Measurements from ENCODE around the gene GRB2.
"Not testable (repeated sequence)": the region's sequence is repeated elsewhere in the genome, so short reads cannot be mapped to it uniquely, and the experiment has no call there.

The GRB2 gene

DNA sequence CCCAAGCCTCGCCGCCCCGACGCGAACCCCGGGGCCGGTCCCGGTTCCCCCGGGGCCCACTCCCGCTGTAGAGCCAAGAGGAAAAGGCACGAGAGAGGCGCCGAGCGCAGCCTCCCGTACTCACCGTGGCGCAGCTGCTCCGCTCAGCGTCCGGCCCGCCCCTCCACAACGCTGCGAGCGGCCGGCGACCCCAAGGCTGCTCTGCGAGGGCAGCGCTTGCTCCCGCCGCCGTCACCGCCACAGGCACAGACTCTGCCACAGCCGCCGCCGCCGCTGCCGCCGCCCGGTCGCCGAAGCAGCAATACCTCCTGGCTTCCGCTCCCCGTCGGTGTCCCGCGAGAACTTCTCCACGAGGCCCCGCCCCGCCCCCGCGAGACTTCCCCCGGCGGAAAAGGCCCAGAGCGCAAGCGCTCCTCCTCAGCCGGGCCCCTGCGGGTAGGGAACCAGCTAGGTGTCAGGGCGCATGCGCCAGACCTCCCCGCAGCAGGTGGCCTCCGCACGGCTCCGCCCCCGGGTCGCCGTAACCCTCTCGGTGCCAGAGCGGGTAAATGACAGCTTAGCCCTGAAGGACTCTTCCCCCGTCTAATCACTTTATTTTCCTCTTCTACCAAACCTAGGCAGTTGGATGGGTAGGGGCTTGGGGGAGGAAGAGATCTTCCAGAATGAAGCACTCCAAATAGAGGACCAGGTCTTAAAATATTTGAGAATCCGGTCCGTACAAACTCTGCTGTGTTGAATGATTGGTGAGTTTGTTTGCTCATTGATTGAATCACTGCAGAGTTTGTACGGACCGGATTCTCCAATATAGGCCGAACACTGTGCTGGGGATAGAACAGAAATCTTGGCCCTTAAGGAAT, at the start of gene GRB2:
GRB2 (minus strand) TSS at position 314 of the 857 bp plus-strand sequence. CDS start 12,050 bp downstream, outside the sequence.
- peak within 1 kb of the TSS; percentile 96 for H3K4me3 ChIP-seq (ENCODE audit: low read depth, low read length)
- TF ChIP-seq, protein P1, sequence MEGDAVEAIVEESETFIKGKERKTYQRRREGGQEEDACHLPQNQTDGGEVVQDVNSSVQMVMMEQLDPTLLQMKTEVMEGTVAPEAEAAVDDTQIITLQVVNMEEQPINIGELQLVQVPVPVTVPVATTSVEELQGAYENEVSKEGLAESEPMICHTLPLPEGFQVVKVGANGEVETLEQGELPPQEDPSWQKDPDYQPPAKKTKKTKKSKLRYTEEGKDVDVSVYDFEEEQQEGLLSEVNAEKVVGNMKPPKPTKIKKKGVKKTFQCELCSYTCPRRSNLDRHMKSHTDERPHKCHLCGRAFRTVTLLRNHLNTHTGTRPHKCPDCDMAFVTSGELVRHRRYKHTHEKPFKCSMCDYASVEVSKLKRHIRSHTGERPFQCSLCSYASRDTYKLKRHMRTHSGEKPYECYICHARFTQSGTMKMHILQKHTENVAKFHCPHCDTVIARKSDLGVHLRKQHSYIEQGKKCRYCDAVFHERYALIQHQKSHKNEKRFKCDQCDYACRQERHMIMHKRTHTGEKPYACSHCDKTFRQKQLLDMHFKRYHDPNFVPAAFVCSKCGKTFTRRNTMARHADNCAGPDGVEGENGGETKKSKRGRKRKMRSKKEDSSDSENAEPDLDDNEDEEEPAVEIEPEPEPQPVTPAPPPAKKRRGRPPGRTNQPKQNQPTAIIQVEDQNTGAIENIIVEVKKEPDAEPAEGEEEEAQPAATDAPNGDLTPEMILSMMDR (IDR thresholded peaks at IDR 0.05; ENCODE audit: control insufficient read depth, extremely low read depth, insufficient read depth), result no peak

DNA sequence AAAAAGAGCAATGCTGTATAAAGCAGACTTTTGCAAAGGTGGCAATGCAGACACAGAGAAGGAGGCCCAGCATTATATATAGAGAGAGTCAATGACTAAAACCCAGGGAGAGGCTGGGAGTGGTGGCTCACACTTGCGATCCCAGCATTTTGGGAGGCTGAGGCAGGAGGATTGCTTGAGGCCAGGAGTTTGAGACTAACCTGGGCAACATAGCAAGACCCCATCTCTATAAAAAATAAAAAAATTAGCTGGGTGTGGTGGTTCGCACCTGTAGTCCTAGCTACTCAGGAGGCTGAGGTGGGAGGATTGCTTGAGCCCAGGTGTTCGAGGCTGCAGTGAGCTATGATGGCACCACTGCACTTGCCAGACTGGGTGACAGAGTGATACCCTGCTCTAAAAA, 49.2 kb upstream of the GRB2 start:
- not testable (repeated sequence) for DNase-seq (ENCODE audit: low read depth); H3K4me3 ChIP-seq (ENCODE audit: low read depth, low read length)

More for the DNA sequence above, at the start of gene GRB2:
- DNase-seq (ENCODE audit: low read depth), result peak; percentile 79

DNA sequence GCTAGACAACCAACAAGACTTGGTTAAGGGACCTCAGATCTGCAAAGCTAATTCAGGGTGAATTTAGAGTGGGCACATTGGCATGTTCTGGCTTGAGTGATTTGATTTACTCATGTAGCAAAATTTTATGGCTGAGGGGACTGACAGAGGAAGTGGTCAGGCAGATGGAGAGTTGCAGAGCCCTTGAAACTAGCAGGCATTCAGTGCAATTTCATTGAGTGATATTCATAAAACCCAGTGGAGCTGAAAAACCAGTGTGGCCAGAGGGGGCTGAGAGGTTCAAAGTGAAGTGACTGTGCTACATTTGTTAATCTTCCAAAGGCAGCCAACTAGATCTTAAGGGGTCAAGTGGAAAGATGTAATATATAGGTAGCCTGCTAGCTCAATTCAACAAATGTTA, 48.7 kb upstream of the GRB2 start:
- DNase-seq (ENCODE audit: low read depth), result no peak
- TF ChIP-seq, protein P1 (IDR thresholded peaks at IDR 0.05; ENCODE audit: control insufficient read depth, extremely low read depth, insufficient read depth), result no peak
- no peak overlapping the region for H3K4me3 ChIP-seq (ENCODE audit: low read depth, low read length)

DNA sequence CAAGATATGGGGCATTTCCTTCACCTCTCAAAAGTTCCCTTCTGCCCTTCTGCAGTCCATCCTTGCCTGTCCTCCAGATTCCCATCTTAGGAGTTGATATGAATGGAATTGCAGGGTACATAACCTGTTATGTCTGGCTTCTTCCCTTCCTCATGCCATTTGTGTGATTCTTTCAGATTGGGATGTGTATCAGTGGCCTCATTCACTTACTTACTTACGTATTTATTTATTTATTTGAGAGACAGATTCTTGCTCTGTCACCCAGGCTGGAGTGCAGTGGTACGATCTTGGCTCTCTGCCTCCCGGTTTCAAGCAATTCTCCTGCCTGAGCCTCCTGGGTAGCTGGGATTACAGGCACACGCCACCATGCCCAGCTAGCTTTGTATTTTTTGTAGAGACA, 44.8 kb upstream of the GRB2 start:
- TF ChIP-seq, protein P1 (IDR thresholded peaks at IDR 0.05; ENCODE audit: control insufficient read depth, extremely low read depth, insufficient read depth), result no peak
- DNase-seq (ENCODE audit: low read depth), result no peak
- no peak overlapping the region for H3K4me3 ChIP-seq (ENCODE audit: low read depth, low read length)

DNA sequence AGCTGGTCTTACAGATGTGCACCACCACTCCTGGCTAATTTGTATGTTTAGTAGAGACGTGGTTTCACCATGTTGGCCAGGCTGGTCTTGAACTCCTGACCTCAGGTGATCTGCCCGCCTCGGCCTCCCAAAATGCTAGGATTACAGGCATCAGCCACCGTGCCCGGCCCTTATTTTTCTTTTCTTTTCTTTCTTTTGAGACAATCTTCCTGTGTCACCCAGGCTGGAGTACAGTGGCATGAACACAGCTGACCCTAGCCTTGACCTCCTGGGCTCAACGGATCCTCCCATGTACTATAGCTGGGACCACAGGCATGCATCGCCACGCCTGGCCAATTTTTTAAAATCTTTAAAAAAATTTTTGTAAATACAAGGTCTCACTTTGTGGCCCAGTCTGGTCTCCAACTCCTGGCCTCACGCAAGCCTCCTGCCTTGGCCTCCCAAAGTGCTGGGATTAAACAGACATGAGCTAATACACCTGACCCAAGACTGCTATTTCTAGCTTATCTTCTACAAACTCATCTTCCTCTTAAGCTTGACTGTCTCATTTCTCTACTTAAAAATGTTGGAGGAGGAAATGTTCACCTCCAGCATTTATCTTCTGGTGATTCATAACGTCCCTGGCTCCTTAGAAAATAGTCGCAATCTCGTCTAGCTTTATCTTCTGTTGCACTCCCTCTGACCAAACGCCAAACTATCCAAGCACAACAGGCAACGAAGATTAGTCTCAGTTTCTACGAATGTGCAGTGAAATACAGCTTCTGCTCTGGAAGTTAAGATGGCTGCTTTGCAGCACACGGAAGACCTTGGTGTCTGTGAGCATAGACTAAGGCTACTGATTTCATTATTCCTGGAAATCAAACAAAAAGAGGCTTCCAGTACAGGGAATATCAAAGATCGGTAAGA, 42.7 kb upstream of the GRB2 start:
- no peak for DNase-seq (ENCODE audit: low read depth)
- no peak overlapping the region for H3K4me3 ChIP-seq (ENCODE audit: low read depth, low read length)
- TF ChIP-seq, protein P1 (IDR thresholded peaks at IDR 0.05; ENCODE audit: control insufficient read depth, extremely low read depth, insufficient read depth), result no peak

DNA sequence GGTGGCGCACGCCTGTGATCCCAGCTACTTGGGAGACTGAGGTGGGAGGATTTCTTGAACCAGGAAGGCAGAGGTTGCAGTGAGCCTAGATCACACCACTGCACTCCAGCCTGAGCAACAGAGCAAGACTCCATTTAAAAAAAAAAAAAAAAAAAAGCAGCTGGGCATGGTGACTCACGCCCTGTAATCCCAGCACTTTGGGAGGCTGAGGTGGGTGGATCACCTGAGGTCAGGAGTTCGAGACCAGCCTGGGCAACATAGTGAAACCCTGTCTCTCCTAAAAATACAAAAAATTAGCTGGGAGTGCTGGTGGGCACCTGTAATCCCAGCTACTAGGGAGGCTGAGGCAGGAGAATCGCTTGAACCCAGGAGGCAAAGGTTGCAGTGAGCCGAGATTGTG, 40.4 kb upstream of the GRB2 start:
- H3K4me3 ChIP-seq (ENCODE audit: low read depth, low read length); DNase-seq (ENCODE audit: low read depth): not testable (repeated sequence)

DNA sequence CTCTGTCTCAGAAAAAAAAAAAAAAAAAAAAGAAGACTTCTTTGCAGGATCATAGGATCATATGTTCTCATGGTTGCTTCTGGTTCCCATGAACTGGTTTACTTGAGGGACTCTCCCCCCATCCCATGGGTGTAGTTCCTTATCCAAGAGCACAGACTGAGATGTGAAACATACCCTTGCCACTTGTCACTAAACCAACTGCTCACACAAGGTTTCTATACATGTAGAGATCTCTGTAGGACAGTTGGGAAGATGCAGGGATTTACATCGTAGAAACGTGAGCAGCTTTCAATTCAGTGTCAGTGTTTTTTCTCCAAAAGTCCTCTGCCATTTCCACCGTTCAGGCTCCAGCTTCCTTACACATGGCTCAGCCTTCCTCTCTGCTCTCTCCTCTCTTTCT, 39.8 kb upstream of the GRB2 start:
- TF ChIP-seq, protein P1 (IDR thresholded peaks at IDR 0.05; ENCODE audit: control insufficient read depth, extremely low read depth, insufficient read depth), result no peak
- no peak overlapping the region for H3K4me3 ChIP-seq (ENCODE audit: low read depth, low read length)
- DNase-seq (ENCODE audit: low read depth), result no peak
